SK-N-SH treated with all-trans-retinoic acid at 6 μM for 48 hours (cell line): Measurements from ENCODE around the gene WDR37.

Source experiments
- ATAC-seq: fragments of 200-7000 bp; cut with Tn5 transposase; 3 replicates; pipeline ENCODE4 v1.9.1; 2020; ENCODE audit warnings: mild to moderate bottlenecking, moderate library complexity
- ARNTL ChIP-seq: fragments of 450-650 bp; formaldehyde crosslinking; IDR thresholded peaks from 2 replicates; pipeline ENCODE4 v1.5.0; 2020; ENCODE audit warnings: low read depth, mild to moderate bottlenecking, moderate library complexity, borderline replicate concordance
- CSDC2 ChIP-seq: fragments of 250-450 bp; sonication (Bioruptor Pico); IDR thresholded peaks from 2 replicates; pipeline ENCODE4 v1.5.0; 2020; ENCODE audit warnings: mild to moderate bottlenecking, moderate library complexity
- ESRRG ChIP-seq: fragments of 250-450 bp; sonication (Bioruptor Pico); IDR thresholded peaks from 2 replicates; pipeline ENCODE4 v1.6.1; 2021; ENCODE audit warnings: mild to moderate bottlenecking
- ISL1 ChIP-seq: fragments of 250-450 bp; sonication (Bioruptor Pico); IDR thresholded peaks from 2 replicates; pipeline ENCODE4 v2.1.2; 2022; ENCODE audit warnings: mild to moderate bottlenecking, moderate library complexity
- OSR1 ChIP-seq: fragments of 250-450 bp; sonication (Bioruptor Pico); IDR thresholded peaks from 2 replicates; pipeline ENCODE4 v1.8.0; 2022; ENCODE audit warnings: moderate library complexity, mild to moderate bottlenecking, inconsistent platforms
- PATZ1 ChIP-seq: fragments of 250-450 bp; sonication (Bioruptor Pico); IDR thresholded peaks from 2 replicates; pipeline ENCODE4 v1.8.0; 2020; ENCODE audit warnings: mild to moderate bottlenecking, moderate library complexity, borderline replicate concordance
- POU6F1 ChIP-seq: fragments of 250-450 bp; sonication (Bioruptor Pico); IDR thresholded peaks from 2 replicates; pipeline ENCODE4 v1.8.0; 2021; ENCODE audit warnings: low read depth, mild to moderate bottlenecking, moderate library complexity, borderline replicate concordance
- PPARA ChIP-seq: fragments of 250-450 bp; sonication (Bioruptor Pico); IDR thresholded peaks from 2 replicates; pipeline ENCODE4 v1.5.0; 2020; ENCODE audit warnings: mild to moderate bottlenecking, borderline replicate concordance
- SNAI2 ChIP-seq: fragments of 250-450 bp; sonication (Bioruptor Pico); IDR thresholded peaks from 2 replicates; pipeline ENCODE4 v1.5.0; 2020; ENCODE audit warnings: mild to moderate bottlenecking, moderate library complexity
- TCF4 ChIP-seq: fragments of 250-450 bp; sonication (Bioruptor Pico); IDR thresholded peaks from 2 replicates; pipeline ENCODE4 v1.8.0; 2021; ENCODE audit warnings: mild to moderate bottlenecking, moderate library complexity, borderline replicate concordance
- TOX ChIP-seq: fragments of 250-450 bp; sonication (Bioruptor Pico); IDR thresholded peaks from 2 replicates; pipeline ENCODE4 v1.8.0; 2021; ENCODE audit warnings: mild to moderate bottlenecking, moderate library complexity, borderline replicate concordance
- TSHZ2 ChIP-seq: fragments of 250-450 bp; sonication (Bioruptor Pico); IDR thresholded peaks from 2 replicates; pipeline ENCODE4 v1.5.0; 2020; ENCODE audit warnings: mild to moderate bottlenecking, moderate library complexity
- ZC3H10 ChIP-seq: fragments of 250-450 bp; sonication (Bioruptor Pico); IDR thresholded peaks from 2 replicates; pipeline ENCODE4 v1.5.1; 2021; ENCODE audit warnings: mild to moderate bottlenecking, moderate library complexity
- ZNF565 ChIP-seq: fragments of 450-650 bp; formaldehyde crosslinking; conservative IDR thresholded peaks from 2 replicates; pipeline ENCODE4 v1.5.0; 2020; ENCODE audit warnings: low read depth, mild to moderate bottlenecking, moderate library complexity
- ZNF8 ChIP-seq: fragments of 450-650 bp; formaldehyde crosslinking; IDR thresholded peaks from 2 replicates; pipeline ENCODE4 v1.5.0; 2020; ENCODE audit warnings: mild to moderate bottlenecking, moderate library complexity

WDR37 gene

GRCh38 chr10:1149793-1150637 is 93.8 kb downstream of the WDR37 start:
- ATAC-seq, result peak; percentile 25; the same call in 1 of the 3 replicates

GRCh38 chr10:1150638-1150955 is 94.4 kb downstream of the WDR37 start:
- no peak for ATAC-seq

More at GRCh38 chr10:1149793-1150637, 93.8 kb downstream of the WDR37 start:
- TF ChIP-seq TSHZ2 (CRISPR knock-in tag), result 0 out of 2 replicates have a peak, but pooled peaks have one; percentile 15
- TF ChIP-seq TCF4, result no peak
- TF ChIP-seq, all 23 proteins: peak for 1

More at GRCh38 chr10:1150638-1150955, 94.4 kb downstream of the WDR37 start:
- TF ChIP-seq ZC3H10 (no peak), TSHZ2 (CRISPR knock-in tag) (no peak), ZNF8 (no peak), POU6F1 (CRISPR knock-in tag) (no peak), ESRRG (no peak), SNAI2 (no peak), ISL1 (CRISPR knock-in tag) (no peak), PPARA (no peak), OSR1 (CRISPR knock-in tag) (no peak), ZNF565 (no peak), TOX (no peak), PATZ1 (CRISPR knock-in tag) (no peak), CSDC2 (CRISPR knock-in tag) (no peak), ARNTL (no peak)
- TF ChIP-seq, all 23 proteins: peak for 0
